Astrocyte (in vitro differentiated cells and primary cell): Measurements from ENCODE around the gene UBTD1. TPM values are rescaled to one million over a fixed set of nuclear protein-coding genes. Genes with fewer than 3 reads are reported as not detected.

Experiments used
- DNase-seq: peaks from one replicate; pipeline ENCODE4 v3.0.0-alpha.2; 2010; ENCODE audit warnings: low read depth
- FAIRE-seq: peaks from 2 replicates; lab custom pipeline; 2011; peaks lifted over from hg19 to GRCh38; lab: Jason Lieb, UNC
- H2AFZ ChIP-seq: 2 replicates; pipeline ENCODE4 v1.6.0; 2012; ENCODE audit warnings: low read depth, low read length, inconsistent platforms
- H3K27ac ChIP-seq: 2 replicates; pipeline ENCODE4 v1.5.1; 2011; ENCODE audit warnings: low read depth, low read length, inconsistent platforms
- H3K27me3 ChIP-seq: 2 replicates; pipeline ENCODE4 v1.6.0; 2011; ENCODE audit warnings: low read length, inconsistent platforms; ENCODE audit not compliant: insufficient read depth
- H3K36me3 ChIP-seq: 2 replicates; pipeline ENCODE4 v1.5.1; 2011; ENCODE audit warnings: low read length, inconsistent platforms; ENCODE audit not compliant: insufficient read depth
- H3K4me1 ChIP-seq: 2 replicates; pipeline ENCODE4 v1.5.1; 2011; ENCODE audit warnings: low read length, inconsistent platforms; ENCODE audit not compliant: insufficient read depth
- H3K4me2 ChIP-seq: 2 replicates; pipeline ENCODE4 v1.6.0; 2012; ENCODE audit warnings: low read length, inconsistent platforms
- H3K4me3 ChIP-seq: 2 replicates; pipeline ENCODE4 v1.5.1; 2011; ENCODE audit warnings: low read depth, mild to moderate bottlenecking, low read length, inconsistent platforms; ENCODE audit not compliant: insufficient read depth
- H3K79me2 ChIP-seq: 2 replicates; pipeline ENCODE4 v1.6.0; 2012; ENCODE audit warnings: mild to moderate bottlenecking, low read length, inconsistent platforms; ENCODE audit not compliant: insufficient read depth
- H3K9ac ChIP-seq: 2 replicates; pipeline ENCODE4 v1.6.0; 2012; ENCODE audit warnings: mild to moderate bottlenecking, low read length, inconsistent platforms
- H3K9me3 ChIP-seq: 2 replicates; pipeline ENCODE4 v1.5.1; 2012; ENCODE audit warnings: low read depth, mild to moderate bottlenecking, low read length, inconsistent platforms; ENCODE audit not compliant: insufficient read depth
- H4K20me1 ChIP-seq: 2 replicates; pipeline ENCODE4 v1.6.0; 2012; ENCODE audit warnings: low read length, inconsistent platforms; ENCODE audit not compliant: insufficient read depth
- H3K27ac Mint-ChIP-seq: one replicate; pipeline ENCODE4 v1.8.0; 2021; ENCODE audit warnings: mild to moderate bottlenecking, mixed read lengths; ENCODE audit not compliant: unreplicated experiment
- H3K27me3 Mint-ChIP-seq: one replicate; pipeline ENCODE4 v1.8.0; 2021; ENCODE audit warnings: low read depth, mixed read lengths; ENCODE audit not compliant: unreplicated experiment
- H3K36me3 Mint-ChIP-seq: one replicate; pipeline ENCODE4 v1.8.0; 2021; ENCODE audit warnings: low read depth, mixed read lengths; ENCODE audit not compliant: unreplicated experiment
- H3K4me1 Mint-ChIP-seq: one replicate; pipeline ENCODE4 v1.8.0; 2021; ENCODE audit warnings: low read depth, mixed read lengths; ENCODE audit not compliant: unreplicated experiment
- H3K4me3 Mint-ChIP-seq: one replicate; pipeline ENCODE4 v1.8.0; 2021; ENCODE audit warnings: mild to moderate bottlenecking, moderate library complexity, mixed read lengths; ENCODE audit not compliant: unreplicated experiment
- H3K9me3 Mint-ChIP-seq: one replicate; pipeline ENCODE4 v1.8.0; 2021; ENCODE audit warnings: mild to moderate bottlenecking, mixed read lengths; ENCODE audit not compliant: unreplicated experiment
- EZH2 ChIP-seq: IDR thresholded peaks from 2 replicates; pipeline ENCODE4 v1.6.1; 2012; ENCODE audit warnings: mild to moderate bottlenecking, low read length, inconsistent platforms; ENCODE audit not compliant: insufficient read depth
- total RNA-seq: library from RNA; stranded (reverse); gene quantifications from 2 replicates; pipeline ENCODE4 v1.2.1, GENCODE V29; 2021
- TF ChIP-seq, protein P1 (sequence below): IDR thresholded peaks from 2 replicates; pipeline ENCODE4 v1.5.1; 2011; ENCODE audit warnings: low read depth, mild to moderate bottlenecking, inconsistent platforms, low read length, moderate library complexity; ENCODE audit not compliant: insufficient read depth

The UBTD1 gene
- total RNA-seq, 1 donor from 2014 or later = 73.1 TPM

DNA sequence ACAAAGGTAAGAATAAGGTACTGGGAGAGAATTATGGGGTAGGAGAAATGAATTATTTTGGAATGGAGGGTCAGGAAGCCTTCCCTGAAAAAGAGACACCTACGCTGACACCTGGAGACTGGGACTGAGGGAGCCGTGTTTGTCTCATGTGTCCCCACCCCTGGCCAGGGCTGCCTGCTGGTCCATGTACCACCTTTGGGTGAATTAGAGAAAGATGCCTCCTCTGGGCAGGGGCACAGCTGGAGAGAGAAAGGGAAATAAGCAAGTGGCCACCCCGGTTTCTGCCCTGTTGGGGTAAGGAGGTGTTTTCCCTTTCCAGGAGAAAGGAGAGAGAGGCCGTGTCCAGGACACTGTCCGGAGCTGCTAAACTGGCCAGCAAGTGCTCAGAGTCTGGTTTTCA lies 21.8 kb downstream of the UBTD1 start:
- Histone ChIP-seq H2AFZ (no peak overlapping the region), H4K20me1 (peaks cover 97% of the 10 kb centered on the region), H3K4me1 (peaks cover 13% of the 10 kb centered on the region), H3K79me2 (peaks cover 91% of the 10 kb centered on the region), H3K27me3 (no peaks in the 10 kb centered on the region), H3K36me3 (no peaks in the 10 kb centered on the region), H3K27ac (no peak overlapping the region), H3K4me3 (no peak overlapping the region), H3K9me3 (no peaks in the 10 kb centered on the region), H3K9ac (no peak overlapping the region), H3K4me2 (no peak overlapping the region)
- FAIRE-seq (no peak), DNase-seq (no peak)
- Mint-ChIP-seq H3K27ac (peak overlapping the region; percentile 90), H3K4me1 (peaks cover 35% of the 10 kb centered on the region), H3K36me3 (peaks cover 5% of the 10 kb centered on the region), H3K27me3 (no peaks in the 10 kb centered on the region), H3K9me3 (no peaks in the 10 kb centered on the region), H3K4me3 (no peak overlapping the region)
- TF ChIP-seq, protein P1, sequence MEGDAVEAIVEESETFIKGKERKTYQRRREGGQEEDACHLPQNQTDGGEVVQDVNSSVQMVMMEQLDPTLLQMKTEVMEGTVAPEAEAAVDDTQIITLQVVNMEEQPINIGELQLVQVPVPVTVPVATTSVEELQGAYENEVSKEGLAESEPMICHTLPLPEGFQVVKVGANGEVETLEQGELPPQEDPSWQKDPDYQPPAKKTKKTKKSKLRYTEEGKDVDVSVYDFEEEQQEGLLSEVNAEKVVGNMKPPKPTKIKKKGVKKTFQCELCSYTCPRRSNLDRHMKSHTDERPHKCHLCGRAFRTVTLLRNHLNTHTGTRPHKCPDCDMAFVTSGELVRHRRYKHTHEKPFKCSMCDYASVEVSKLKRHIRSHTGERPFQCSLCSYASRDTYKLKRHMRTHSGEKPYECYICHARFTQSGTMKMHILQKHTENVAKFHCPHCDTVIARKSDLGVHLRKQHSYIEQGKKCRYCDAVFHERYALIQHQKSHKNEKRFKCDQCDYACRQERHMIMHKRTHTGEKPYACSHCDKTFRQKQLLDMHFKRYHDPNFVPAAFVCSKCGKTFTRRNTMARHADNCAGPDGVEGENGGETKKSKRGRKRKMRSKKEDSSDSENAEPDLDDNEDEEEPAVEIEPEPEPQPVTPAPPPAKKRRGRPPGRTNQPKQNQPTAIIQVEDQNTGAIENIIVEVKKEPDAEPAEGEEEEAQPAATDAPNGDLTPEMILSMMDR = no peak
- no peak for TF ChIP-seq EZH2

DNA sequence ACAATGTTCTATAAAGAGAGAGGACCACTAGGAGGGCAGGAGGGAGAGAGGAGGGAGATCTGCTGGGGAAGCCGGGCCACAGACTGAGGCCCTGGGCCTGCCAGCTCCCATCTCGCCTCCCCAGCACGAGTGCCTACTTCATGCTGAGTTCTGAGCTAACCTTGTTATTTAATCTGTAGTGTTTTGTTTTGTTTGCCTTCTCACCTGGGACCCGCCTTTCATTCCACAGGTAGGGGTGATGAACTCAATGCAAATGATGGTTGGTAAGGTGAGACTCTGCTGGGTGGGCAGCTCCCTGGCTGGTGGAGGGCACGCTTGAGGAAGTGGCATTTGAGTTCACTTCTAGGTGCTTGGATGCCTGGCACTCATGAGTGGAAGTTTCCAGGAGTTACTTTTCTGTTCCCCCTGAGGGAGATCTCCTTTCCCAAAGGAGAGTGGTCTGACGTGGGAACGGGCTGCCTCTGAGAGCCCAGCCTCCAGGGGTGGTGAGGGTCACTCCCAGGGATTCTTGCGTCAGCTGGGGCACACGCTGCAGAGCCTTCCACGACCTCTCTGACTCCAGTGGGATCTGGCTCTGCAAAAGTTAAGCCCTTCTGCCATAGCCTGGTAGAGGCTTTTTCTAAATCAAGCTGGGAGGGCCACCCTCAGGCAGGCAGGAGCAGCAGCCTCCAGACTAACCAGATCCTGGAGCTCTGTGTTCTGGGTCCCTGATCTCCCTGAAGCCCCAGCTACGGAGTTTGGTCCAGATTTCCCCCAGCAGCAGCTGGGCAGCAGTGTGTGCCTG lies 22.4 kb downstream of the UBTD1 start:
- Histone ChIP-seq H3K4me1 (peaks cover 13% of the 10 kb centered on the region), H3K4me3 (no peak overlapping the region), H3K9me3 (no peaks in the 10 kb centered on the region), H4K20me1 (peaks cover 97% of the 10 kb centered on the region), H3K4me2 (no peak overlapping the region), H3K36me3 (no peaks in the 10 kb centered on the region), H3K27ac (no peak overlapping the region), H2AFZ (no peak overlapping the region), H3K27me3 (no peaks in the 10 kb centered on the region), H3K79me2 (peaks cover 89% of the 10 kb centered on the region), H3K9ac (no peak overlapping the region)
- no peaks in the 10 kb centered on the region for H3K9me3 Mint-ChIP-seq
- no peaks in the 10 kb centered on the region for H3K27me3 Mint-ChIP-seq
- TF ChIP-seq, protein P1 = no peak
- no peak for TF ChIP-seq EZH2
- H3K27ac Mint-ChIP-seq = peak overlapping the region; percentile 41
- peaks cover 38% of the 10 kb centered on the region for H3K4me1 Mint-ChIP-seq
- FAIRE-seq = no peak
- DNase-seq = no peak
- H3K36me3 Mint-ChIP-seq = peaks cover 9% of the 10 kb centered on the region
- no peak overlapping the region for H3K4me3 Mint-ChIP-seq

DNA sequence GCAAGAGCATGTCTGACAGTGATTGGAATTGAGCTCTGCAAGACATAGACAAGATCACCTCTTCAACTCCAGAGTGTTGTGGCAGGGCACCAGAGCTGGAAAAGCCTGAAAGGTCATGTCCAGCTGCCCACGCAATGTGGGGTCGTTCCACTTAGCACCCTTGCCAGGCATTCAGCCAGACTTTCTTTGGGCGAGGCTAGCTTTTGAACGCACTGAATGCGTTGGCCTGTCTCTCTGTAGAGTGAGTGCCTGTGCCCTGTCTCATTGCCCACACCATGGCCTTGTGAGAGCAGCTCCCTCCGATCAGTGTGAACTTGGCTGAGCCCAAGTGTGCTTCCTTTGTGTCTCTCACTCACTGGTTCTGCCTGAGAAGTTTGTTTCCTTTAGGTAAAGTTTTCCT lies 23.3 kb downstream of the UBTD1 start:
- H2AFZ ChIP-seq = no peak overlapping the region
- H3K4me3 ChIP-seq = no peak overlapping the region
- DNase-seq (no peak), FAIRE-seq (no peak)
- Mint-ChIP-seq H3K27me3 (no peaks in the 10 kb centered on the region), H3K9me3 (no peaks in the 10 kb centered on the region), H3K27ac (no peak overlapping the region), H3K4me1 (peaks cover 40% of the 10 kb centered on the region), H3K36me3 (peaks cover 6% of the 10 kb centered on the region), H3K4me3 (no peak overlapping the region)
- peaks cover 13% of the 10 kb centered on the region for H3K4me1 ChIP-seq
- H3K9ac ChIP-seq = no peak overlapping the region
- peaks cover 100% of the 10 kb centered on the region for H4K20me1 ChIP-seq
- H3K9me3 ChIP-seq = no peaks in the 10 kb centered on the region
- H3K27ac ChIP-seq = no peak overlapping the region
- no peak overlapping the region for H3K4me2 ChIP-seq
- TF ChIP-seq EZH2 = no peak
- TF ChIP-seq, protein P1 = no peak
- H3K79me2 ChIP-seq = peaks cover 82% of the 10 kb centered on the region
- H3K27me3 ChIP-seq = no peaks in the 10 kb centered on the region
- H3K36me3 ChIP-seq = no peaks in the 10 kb centered on the region
